SK-N-SH (cell line): Measurements from ENCODE around the gene ISLR.

ENCODE experiments used
- JUND ChIP-seq: IDR thresholded peaks from 2 replicates; pipeline ENCODE4 v1.4.0; 2012
- NRF1 ChIP-seq: IDR thresholded peaks from 2 replicates; pipeline ENCODE4 v1.6.1; 2012; ENCODE audit warnings: low read depth, mild to moderate bottlenecking, low read length
- POLR2AphosphoS5 ChIP-seq: IDR thresholded peaks from 2 replicates; pipeline ENCODE4 v1.6.1; 2012; ENCODE audit warnings: low read depth, low read length
- REST ChIP-seq: IDR thresholded peaks from 2 replicates; pipeline ENCODE4 v1.6.1; 2012; ENCODE audit warnings: mild to moderate bottlenecking, low read depth, low read length, moderate library complexity
- TF ChIP-seq, protein P1 (sequence below): fragments of 200-600 bp; sonication (generic); IDR thresholded peaks from 2 replicates; pipeline ENCODE4 v1.6.1; 2017; ENCODE audit warnings: antibody characterized with exemption, mild to moderate bottlenecking, moderate library complexity

DNA sequence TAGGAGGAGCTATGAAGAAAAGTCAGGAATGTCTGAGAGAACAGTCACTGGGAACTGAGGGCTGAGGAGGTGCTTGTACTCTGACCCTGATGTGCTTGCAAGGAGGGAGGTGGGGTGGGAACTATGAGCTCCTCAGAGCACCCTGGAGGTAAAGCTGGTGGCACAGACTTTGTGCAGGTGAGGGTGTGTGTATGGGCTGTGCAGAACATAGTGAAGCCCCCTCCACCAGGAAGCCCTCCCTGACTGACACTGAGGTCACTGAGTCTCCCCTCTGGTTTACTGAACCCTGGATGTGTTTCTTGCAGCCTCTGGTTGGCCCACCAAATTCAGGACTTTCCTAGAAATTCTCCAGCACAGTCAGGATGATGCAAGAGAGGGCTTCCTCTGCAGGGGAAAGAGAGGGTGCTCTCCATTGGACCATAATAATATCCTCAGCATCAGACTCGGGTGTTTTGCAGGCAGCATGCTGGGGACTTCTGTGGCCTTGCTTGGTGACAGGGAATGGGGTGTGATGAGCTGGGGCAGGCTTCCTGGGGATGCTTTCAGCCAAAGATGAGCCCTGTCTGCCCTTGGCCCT is 1.5 kb upstream of the ISLR start:
- TF ChIP-seq, protein P1, sequence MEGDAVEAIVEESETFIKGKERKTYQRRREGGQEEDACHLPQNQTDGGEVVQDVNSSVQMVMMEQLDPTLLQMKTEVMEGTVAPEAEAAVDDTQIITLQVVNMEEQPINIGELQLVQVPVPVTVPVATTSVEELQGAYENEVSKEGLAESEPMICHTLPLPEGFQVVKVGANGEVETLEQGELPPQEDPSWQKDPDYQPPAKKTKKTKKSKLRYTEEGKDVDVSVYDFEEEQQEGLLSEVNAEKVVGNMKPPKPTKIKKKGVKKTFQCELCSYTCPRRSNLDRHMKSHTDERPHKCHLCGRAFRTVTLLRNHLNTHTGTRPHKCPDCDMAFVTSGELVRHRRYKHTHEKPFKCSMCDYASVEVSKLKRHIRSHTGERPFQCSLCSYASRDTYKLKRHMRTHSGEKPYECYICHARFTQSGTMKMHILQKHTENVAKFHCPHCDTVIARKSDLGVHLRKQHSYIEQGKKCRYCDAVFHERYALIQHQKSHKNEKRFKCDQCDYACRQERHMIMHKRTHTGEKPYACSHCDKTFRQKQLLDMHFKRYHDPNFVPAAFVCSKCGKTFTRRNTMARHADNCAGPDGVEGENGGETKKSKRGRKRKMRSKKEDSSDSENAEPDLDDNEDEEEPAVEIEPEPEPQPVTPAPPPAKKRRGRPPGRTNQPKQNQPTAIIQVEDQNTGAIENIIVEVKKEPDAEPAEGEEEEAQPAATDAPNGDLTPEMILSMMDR, result no peak
- TF ChIP-seq POLR2AphosphoS5, result no peak
- no peak for TF ChIP-seq REST
- TF ChIP-seq NRF1, result no peak
- TF ChIP-seq JUND, result no peak
